Islet of Langerhans (tissue), 1 donor: ENCODE measurements around the gene PRKN.

Experiments
- FAIRE-seq: peaks from one replicate; lab custom pipeline; 2011; peaks lifted over from hg19 to GRCh38; lab: Jason Lieb, UNC

The PRKN gene

GRCh38 chr6:162179196-162179951, 548.2 kb downstream of the PRKN start:
- FAIRE-seq, result no peak

GRCh38 chr6:162178666-162179065, 548.9 kb downstream of the PRKN start:
- no peak for FAIRE-seq

- no peak for FAIRE-seq
These were observed 549.3 kb downstream of the PRKN start for GRCh38 chr6:162178266-162178665.

- no peak for FAIRE-seq
These were observed 549.8 kb downstream of the PRKN start for GRCh38 chr6:162177746-162178145.

- FAIRE-seq, result no peak
These were observed 554.1 kb downstream of the PRKN start for GRCh38 chr6:162173466-162173865.

GRCh38 chr6:162165479-162165878, 562.1 kb downstream of the PRKN start:
- no peak for FAIRE-seq

- FAIRE-seq, result peak; percentile 75
These were observed 570.2 kb downstream of the PRKN start for GRCh38 chr6:162157167-162157870.

GRCh38 chr6:162156146-162156545, 571.4 kb downstream of the PRKN start:
- FAIRE-seq, result no peak

GRCh38 chr6:162154930-162155329, 572.6 kb downstream of the PRKN start:
- FAIRE-seq, result no peak

- no peak for FAIRE-seq
These were observed 573.6 kb downstream of the PRKN start for GRCh38 chr6:162154001-162154400.

- FAIRE-seq, result no peak
These were observed 574.4 kb downstream of the PRKN start for GRCh38 chr6:162153120-162153519.

- no peak for FAIRE-seq
These were observed 576.4 kb downstream of the PRKN start for GRCh38 chr6:162151021-162151665.

- no peak for FAIRE-seq
These were observed 577.3 kb downstream of the PRKN start for GRCh38 chr6:162150295-162150694.

- FAIRE-seq, result no peak
These were observed 577.8 kb downstream of the PRKN start for GRCh38 chr6:162149786-162150185.

GRCh38 chr6:162147805-162148204, 579.8 kb downstream of the PRKN start:
- no peak for FAIRE-seq

GRCh38 chr6:162147281-162147680, 580.3 kb downstream of the PRKN start:
- no peak for FAIRE-seq

GRCh38 chr6:162140251-162140852, 587.2 kb downstream of the PRKN start:
- no peak for FAIRE-seq

GRCh38 chr6:162125659-162126058, 601.9 kb downstream of the PRKN start:
- no peak for FAIRE-seq

GRCh38 chr6:162124710-162125435, 602.7 kb downstream of the PRKN start:
- no peak for FAIRE-seq

GRCh38 chr6:162123797-162124196, 603.8 kb downstream of the PRKN start:
- FAIRE-seq, result no peak

GRCh38 chr6:162119341-162119740, 608.2 kb downstream of the PRKN start:
- FAIRE-seq, result no peak

- FAIRE-seq, result no peak
These were observed 608.9 kb downstream of the PRKN start for GRCh38 chr6:162118706-162119105.
